NCI-H446 treated with DMSO at 0.1 percent for 48 hours (cell line): ENCODE data around the gene ZNF384.

Experiments used
- DNase-seq: peaks from one replicate; lab custom pipeline; 2025; lab: John Stamatoyannopoulos, UW

Gene ZNF384

DNA sequence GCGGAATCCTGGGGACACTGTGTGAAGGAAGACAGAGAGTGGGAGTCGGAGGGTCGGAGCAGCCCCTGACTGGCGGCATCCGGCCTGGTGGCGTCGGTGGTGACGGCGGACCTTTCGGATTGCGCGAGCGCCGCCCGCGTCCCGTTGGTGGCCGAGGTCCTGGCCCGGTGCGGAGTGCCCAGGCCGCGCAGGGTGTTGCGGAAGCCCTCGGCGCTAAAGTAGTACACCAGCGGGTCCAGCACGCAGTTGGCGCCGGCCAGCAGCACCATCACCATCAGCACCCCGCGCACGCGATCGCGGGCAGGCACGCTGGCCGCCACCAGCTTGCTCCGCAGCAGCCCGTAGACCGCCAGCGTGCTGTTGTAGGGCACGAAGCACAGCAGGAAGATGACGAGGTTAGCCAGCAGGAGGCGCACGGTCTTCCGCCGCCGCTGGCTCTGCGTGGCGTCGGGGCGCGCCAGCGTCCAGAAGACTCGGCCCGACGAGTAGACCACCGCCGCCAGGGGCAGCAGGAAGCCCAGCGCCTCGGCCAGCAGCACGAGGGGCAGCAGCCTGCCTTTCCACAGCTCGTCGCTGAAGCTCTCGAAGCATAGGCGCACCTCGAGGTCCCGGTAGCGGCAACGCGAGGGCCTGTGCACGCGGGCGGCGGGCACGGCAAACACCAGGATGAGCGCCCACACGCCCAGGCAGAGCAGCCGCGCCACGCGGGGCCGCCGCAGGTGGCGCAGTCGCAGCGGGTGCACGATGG, 68.9 kb downstream of the ZNF384 start:
- no peak for DNase-seq

DNA sequence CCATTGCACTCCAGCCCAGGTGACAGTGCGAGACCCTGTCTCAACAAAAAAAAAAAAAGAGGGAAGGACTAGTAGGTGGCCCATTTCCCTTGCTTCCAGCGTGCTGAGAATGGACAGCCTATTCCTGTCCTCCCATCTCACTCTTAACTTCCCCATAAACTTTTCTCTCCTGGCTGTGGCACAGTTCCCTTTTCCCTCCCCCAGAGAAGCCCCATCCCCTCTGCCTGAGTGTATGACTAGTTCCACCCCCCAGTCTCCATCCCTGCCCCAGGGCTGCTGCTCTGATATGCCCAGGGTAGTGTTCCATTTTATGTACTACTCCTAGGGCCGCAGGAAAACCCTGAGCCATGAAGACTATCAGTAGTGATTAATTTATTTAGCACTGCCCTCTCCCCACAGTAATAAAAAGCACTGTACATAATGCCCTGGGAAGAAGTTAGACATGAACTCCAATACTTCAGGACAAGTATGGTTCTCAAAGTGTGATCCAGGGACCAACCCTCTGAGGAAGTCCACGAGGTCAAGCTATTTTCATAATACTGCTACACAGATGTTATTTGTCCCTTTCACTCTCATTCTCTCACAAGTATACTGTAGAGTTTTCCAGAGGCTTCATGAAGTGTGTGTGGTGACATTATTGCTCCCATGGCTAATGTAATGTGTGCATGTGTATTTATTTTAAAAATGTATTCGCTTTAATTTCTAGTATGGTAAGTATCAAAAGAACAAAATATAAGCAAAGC, 70.5 kb downstream of the ZNF384 start:
- DNase-seq, result no peak
